Measurements from ENCODE around the gene SLC31A1.

Gene SLC31A1

GRCh38 chr9:113179839-113180238, 41.5 kb upstream of the SLC31A1 start:
- TF ChIP-seq CTCF (IDR thresholded peaks at IDR 0.05; ENCODE audit: insufficient read depth, low read length, poor library complexity, severe bottlenecking): no peak
- Histone ChIP-seq H3K4me3 (replicated peaks; ENCODE audit: low read depth, low read length) (no peak overlapping the region), H3K36me3 (ENCODE audit: control insufficient read depth, insufficient read depth, low read length) (peaks cover 22% of the 10 kb centered on the region), H3K27me3 (replicated peaks; ENCODE audit: control insufficient read depth, insufficient read depth, low read length) (no peaks in the 10 kb centered on the region)
- no peak for DNase-seq (ENCODE audit: extremely low read depth, insufficient read length)

GRCh38 chr9:113181165-113181564, 40.2 kb upstream of the SLC31A1 start:
- no peak overlapping the region for H3K4me3 ChIP-seq (replicated peaks; ENCODE audit: low read depth, low read length)
- DNase-seq (ENCODE audit: extremely low read depth, insufficient read length): no peak
- no peaks in the 10 kb centered on the region for H3K27me3 ChIP-seq (replicated peaks; ENCODE audit: control insufficient read depth, insufficient read depth, low read length)
- no peak for TF ChIP-seq CTCF (IDR thresholded peaks at IDR 0.05; ENCODE audit: insufficient read depth, low read length, poor library complexity, severe bottlenecking)
- peaks cover 24% of the 10 kb centered on the region for H3K36me3 ChIP-seq (ENCODE audit: control insufficient read depth, insufficient read depth, low read length)

- peaks cover 16% of the 10 kb centered on the region for H3K36me3 ChIP-seq (ENCODE audit: control insufficient read depth, insufficient read depth, low read length)
- DNase-seq (ENCODE audit: extremely low read depth, insufficient read length): no peak
- H3K27me3 ChIP-seq (replicated peaks; ENCODE audit: control insufficient read depth, insufficient read depth, low read length): no peaks in the 10 kb centered on the region
- no peak overlapping the region for H3K4me3 ChIP-seq (replicated peaks; ENCODE audit: low read depth, low read length)
- no peak for TF ChIP-seq CTCF (IDR thresholded peaks at IDR 0.05; ENCODE audit: insufficient read depth, low read length, poor library complexity, severe bottlenecking)
Measured at GRCh38 chr9:113183956-113184488, 37.3 kb upstream of the SLC31A1 start.

- DNase-seq (ENCODE audit: extremely low read depth, insufficient read length): no peak
- H3K27me3 ChIP-seq (replicated peaks; ENCODE audit: control insufficient read depth, insufficient read depth, low read length): no peaks in the 10 kb centered on the region
- H3K36me3 ChIP-seq (ENCODE audit: control insufficient read depth, insufficient read depth, low read length): peaks cover 15% of the 10 kb centered on the region
- H3K4me3 ChIP-seq (replicated peaks; ENCODE audit: low read depth, low read length): no peak overlapping the region
- no peak for TF ChIP-seq CTCF (IDR thresholded peaks at IDR 0.05; ENCODE audit: insufficient read depth, low read length, poor library complexity, severe bottlenecking)
Measured at GRCh38 chr9:113184539-113184938, 36.8 kb upstream of the SLC31A1 start.

GRCh38 chr9:113185271-113185670, 36.1 kb upstream of the SLC31A1 start:
- H3K36me3 ChIP-seq (ENCODE audit: control insufficient read depth, insufficient read depth, low read length): peaks cover 15% of the 10 kb centered on the region
- DNase-seq (ENCODE audit: extremely low read depth, insufficient read length): no peak
- H3K4me3 ChIP-seq (replicated peaks; ENCODE audit: low read depth, low read length): no peak overlapping the region
- H3K27me3 ChIP-seq (replicated peaks; ENCODE audit: control insufficient read depth, insufficient read depth, low read length): no peaks in the 10 kb centered on the region
- no peak for TF ChIP-seq CTCF (IDR thresholded peaks at IDR 0.05; ENCODE audit: insufficient read depth, low read length, poor library complexity, severe bottlenecking)

All from GM06990 (cell line).